SJCRH30 (cell line): ENCODE results near the gene AFF4. TPM values are rescaled to one million over a fixed set of nuclear protein-coding genes. Genes with fewer than 3 reads are reported as not detected.
"Not testable (repeated sequence)": the region's sequence is repeated elsewhere in the genome, so short reads cannot be mapped to it uniquely, and the experiment has no call there.

Experiments
- DNase-seq, 2 experiments: peaks; one replicate each; pipeline ENCODE4 v3.0.0-alpha.2; 2015 to 2020
- H3K27ac ChIP-seq: fragments of 250-450 bp; sonication (Bioruptor Pico); 2 replicates; pipeline ENCODE4 v1.5.1; 2020; ENCODE audit warnings: mild to moderate bottlenecking, moderate library complexity
- H3K27me3 ChIP-seq: fragments of 250-450 bp; sonication (Bioruptor Pico); 2 replicates; pipeline ENCODE4 v1.5.1; 2020; ENCODE audit warnings: mild to moderate bottlenecking, moderate library complexity
- H3K36me3 ChIP-seq: fragments of 250-450 bp; sonication (Bioruptor Pico); 2 replicates; pipeline ENCODE4 v1.5.1; 2020; ENCODE audit warnings: mild to moderate bottlenecking, moderate library complexity
- H3K4me1 ChIP-seq: fragments of 250-450 bp; sonication (Bioruptor Pico); 2 replicates; pipeline ENCODE4 v1.5.1; 2020; ENCODE audit warnings: mild to moderate bottlenecking, moderate library complexity
- H3K4me3 ChIP-seq: fragments of 250-450 bp; sonication (Bioruptor Pico); 2 replicates; pipeline ENCODE4 v1.5.1; 2020; ENCODE audit warnings: mild to moderate bottlenecking, moderate library complexity
- H3K9me3 ChIP-seq: fragments of 250-450 bp; sonication (Bioruptor Pico); replicated peaks from 2 replicates; pipeline ENCODE4 v1.5.1; 2020; ENCODE audit warnings: mild to moderate bottlenecking, moderate library complexity
- total RNA-seq: library from RNA; depleted of rRNA; stranded (reverse); fragments of >200 nt; shearing (Covaris generic); gene quantifications from 2 replicates; pipeline ENCODE4 v1.2.3, GENCODE V29; 2014

AFF4 gene
- total RNA-seq, 1 experiment from 2014 or later = 51.0 TPM

DNA sequence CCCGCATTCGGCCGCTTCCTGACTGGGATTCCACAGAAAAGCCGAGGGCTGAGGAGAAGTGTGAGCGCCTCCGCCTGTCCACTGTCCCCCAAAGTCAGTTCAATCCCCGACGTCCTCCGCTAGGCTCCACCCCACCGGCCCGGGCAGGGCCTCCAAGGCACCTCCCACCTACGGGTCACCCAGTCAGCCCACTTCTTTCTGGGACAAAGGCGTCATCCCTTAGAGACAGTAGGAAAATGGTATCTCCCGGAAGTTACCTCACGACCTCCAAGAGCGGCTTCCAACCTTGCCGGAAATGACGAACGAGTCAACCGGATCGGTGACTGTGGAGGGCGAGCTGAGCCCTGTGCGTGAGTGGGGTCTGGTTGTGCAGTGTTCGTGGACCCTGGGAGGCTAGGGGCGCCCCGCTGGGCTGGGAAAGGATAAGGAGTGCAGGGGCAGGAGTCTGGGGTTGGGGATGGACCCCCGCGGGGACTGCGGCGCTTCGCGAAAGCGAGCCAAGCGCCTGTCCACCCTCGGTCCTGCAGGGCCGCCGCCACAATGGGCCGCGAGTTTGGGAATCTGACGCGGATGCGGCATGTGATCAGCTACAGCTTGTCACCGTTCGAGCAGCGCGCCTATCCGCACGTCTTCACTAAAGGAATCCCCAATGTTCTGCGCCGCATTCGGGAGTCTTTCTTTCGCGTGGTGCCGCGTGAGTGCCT lies 96.9 kb downstream of the AFF4 start, which contains the start of the genes GDF9 and UQCRQ:
Gene GDF9, minus strand, starts transcription at position 128 of the 704 bp plus-strand sequence. CDS start 1,936 bp downstream, outside the sequence.
Gene UQCRQ, plus strand, starts transcription at position 301 of the 704 bp plus-strand sequence. Its CDS starts 240 bp downstream, at position 541.
- Histone ChIP-seq H3K9me3 (no peaks in the 10 kb centered on the region), H3K36me3 (peaks cover 25% of the 10 kb centered on the region), H3K27me3 (no peaks in the 10 kb centered on the region), H3K27ac (peak within 1 kb of the TSS; percentile 64), H3K4me3 (peak within 1 kb of the TSS; percentile 88), H3K4me1 (peaks cover 3% of the 10 kb centered on the region; the same call in 1 of the 2 replicates)
- peak; percentile 98 to 99 for DNase-seq

DNA sequence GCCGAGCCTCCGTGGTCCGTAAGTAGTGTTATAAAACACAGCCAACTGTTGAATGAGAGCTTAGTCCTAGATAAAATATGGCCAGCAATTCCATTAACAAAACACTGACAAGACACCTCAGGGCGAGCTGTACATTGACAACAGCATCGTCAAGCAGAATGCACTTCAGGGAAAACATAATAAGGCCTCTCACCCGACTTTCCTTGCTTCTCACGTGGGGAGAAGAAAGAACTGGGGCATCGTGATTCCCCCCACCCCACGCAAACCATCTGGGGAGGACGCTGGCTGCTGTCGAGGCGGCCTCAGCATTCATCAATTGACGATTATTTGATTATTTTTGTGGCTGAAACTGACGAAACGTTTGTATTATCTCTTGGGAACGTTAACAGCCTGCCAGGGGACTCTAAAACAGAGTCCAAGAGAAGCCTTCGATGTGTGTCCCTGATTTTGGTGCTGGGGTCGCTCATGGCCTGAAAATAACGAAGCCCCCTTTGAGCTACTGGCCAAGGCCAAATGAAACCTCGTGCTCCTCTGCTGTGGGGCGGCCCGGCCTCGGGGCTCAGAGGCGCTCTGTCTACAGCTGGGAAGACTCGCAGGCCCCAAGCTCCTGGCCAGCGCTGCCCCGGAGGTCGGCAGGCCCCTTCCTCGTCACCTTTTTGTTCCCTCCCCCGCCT lies 97.6 kb downstream of the AFF4 start:
- no peaks in the 10 kb centered on the region for H3K9me3 ChIP-seq
- peaks cover 21% of the 10 kb centered on the region for H3K36me3 ChIP-seq
- H3K4me1 ChIP-seq = peaks cover 3% of the 10 kb centered on the region; the same call in 1 of the 2 replicates
- no peaks in the 10 kb centered on the region for H3K27me3 ChIP-seq
- peak overlapping the region; percentile 88 for H3K4me3 ChIP-seq
- peak overlapping the region; percentile 64 for H3K27ac ChIP-seq
- DNase-seq = no peak

DNA sequence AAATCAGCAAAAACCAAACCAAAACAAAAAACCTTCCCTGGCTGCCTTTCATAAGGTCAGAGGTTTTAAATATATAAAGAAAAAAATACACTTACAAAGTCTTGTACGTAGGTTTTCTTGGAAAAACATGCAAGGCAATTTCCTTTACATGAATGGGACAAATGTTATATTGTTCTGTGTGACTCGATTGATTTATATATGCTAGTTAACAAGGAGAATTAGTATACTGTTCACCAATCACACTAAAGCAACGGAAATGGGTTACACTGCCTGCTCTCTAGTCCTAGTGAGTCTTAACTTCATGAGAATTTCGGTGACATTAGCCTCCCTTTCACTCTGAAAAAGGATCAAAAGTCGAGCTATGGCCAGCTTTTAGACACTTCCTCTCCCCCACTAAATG lies 102.7 kb downstream of the AFF4 start:
- H3K27me3 ChIP-seq = no peaks in the 10 kb centered on the region
- H3K4me1 ChIP-seq = no peaks in the 10 kb centered on the region
- H3K9me3 ChIP-seq = no peaks in the 10 kb centered on the region; the same call in 1 of the 2 replicates
- H3K4me3 ChIP-seq = no peak overlapping the region
- H3K36me3 ChIP-seq = no peaks in the 10 kb centered on the region
- DNase-seq = no peak
- H3K27ac ChIP-seq = no peak overlapping the region

DNA sequence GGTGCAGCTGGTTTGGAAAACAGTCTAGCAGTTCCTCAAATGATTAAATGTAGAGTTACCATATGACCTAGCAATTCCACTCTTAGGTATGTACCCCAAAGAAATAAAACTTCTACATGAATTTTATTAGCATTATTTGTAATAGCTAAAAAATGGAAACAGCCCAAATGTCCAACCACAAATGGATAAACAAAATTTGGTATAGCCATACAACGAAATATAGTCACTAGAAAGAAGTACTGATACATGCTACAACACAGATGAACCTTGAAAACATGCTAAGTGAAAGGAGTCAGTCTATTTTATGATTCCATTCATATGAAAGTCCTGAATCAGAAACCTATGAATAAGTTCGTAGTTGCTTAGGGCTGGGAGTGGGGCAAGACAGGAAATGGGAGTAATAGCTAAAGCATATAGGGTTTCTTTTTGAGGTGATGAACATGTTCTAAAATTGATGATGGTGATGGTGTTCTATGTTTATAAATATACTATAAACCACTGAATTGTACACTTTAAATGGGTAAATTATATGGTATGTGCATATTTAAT lies 103.5 kb downstream of the AFF4 start:
- Histone ChIP-seq H3K4me3 (no peak overlapping the region), H3K9me3 (no peaks in the 10 kb centered on the region; the same call in 1 of the 2 replicates), H3K27ac (no peak overlapping the region), H3K27me3 (no peaks in the 10 kb centered on the region), H3K36me3 (no peaks in the 10 kb centered on the region), H3K4me1 (no peaks in the 10 kb centered on the region)
- DNase-seq = no peak

DNA sequence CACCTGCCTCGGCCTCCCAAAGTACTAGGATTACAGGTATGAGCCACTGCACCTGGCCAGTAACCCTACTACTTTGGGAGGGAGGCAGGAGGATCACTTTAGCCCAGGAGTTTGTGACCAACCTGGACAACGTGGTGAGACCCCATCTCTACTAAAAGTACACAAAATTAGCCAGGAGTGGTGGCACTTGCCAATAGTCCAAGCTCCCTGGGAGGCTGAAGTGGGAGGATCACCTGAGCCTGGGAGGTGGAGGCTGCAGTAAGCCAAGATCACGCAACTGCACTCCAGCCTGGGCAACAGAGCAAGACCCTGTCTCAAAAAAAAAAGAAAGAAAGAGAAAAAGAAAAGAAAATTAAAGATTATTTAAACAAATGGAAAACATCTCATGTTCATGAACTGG lies 107.4 kb downstream of the AFF4 start:
- Histone ChIP-seq H3K4me1 (no peaks in the 10 kb centered on the region), H3K36me3 (no peaks in the 10 kb centered on the region), H3K27ac (no peak overlapping the region), H3K27me3 (peaks cover 4% of the 10 kb centered on the region; the same call in 1 of the 2 replicates), H3K4me3 (no peak overlapping the region), H3K9me3 (no peaks in the 10 kb centered on the region; the same call in 1 of the 2 replicates)
- DNase-seq = no peak

GRCh38 chr5:132854992-132855391 lies 108.4 kb downstream of the AFF4 start:
- H3K4me1 ChIP-seq, H3K27ac ChIP-seq, H3K36me3 ChIP-seq, DNase-seq, H3K4me3 ChIP-seq, H3K9me3 ChIP-seq, H3K27me3 ChIP-seq: not testable (repeated sequence)

DNA sequence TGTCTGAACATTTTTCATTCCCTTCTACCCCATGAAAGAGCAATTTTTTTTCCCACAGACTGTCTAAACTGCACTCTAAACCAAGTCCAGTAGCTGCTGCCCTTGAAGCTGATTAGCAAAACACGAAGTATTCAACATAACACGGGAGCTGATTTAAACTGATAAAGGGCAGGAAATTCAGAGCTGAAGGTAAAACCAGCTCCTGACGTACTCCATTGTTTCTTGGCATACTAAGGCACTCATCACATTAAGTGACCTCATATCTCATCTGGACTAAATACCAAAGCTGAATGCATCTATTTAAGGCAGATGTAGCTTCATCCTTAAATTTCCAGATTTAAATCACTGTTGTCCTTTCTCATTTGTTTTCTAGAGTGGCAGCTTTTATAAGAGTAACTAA lies 109.1 kb downstream of the AFF4 start:
- no peak overlapping the region for H3K27ac ChIP-seq
- DNase-seq = no peak

DNA sequence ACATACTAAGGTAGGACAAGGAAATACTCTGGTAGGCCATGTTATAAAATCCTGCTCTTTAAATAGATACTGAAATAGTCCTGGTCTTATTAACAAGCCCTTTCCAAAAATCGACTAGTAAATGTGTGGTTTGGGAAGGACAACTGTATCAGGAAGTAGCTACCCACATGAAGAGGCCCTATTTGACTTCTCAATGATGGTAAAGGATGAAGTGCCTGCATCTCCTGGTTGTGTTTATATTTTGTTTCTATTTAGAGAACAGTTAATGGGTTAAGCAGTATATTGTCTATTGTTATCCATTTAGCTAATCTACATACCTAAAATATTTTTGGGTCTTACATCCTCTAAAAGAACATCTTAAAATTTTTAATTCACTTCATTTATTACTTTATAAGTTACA lies 109.6 kb downstream of the AFF4 start:
- Histone ChIP-seq H3K4me3 (no peak overlapping the region), H3K4me1 (no peaks in the 10 kb centered on the region), H3K27ac (no peak overlapping the region), H3K27me3 (peaks cover 4% of the 10 kb centered on the region; the same call in 1 of the 2 replicates), H3K36me3 (no peaks in the 10 kb centered on the region), H3K9me3 (no peaks in the 10 kb centered on the region)
- no peak for DNase-seq

More for the DNA sequence above, 109.1 kb downstream of the AFF4 start:
- no peaks in the 10 kb centered on the region; the same call in 1 of the 2 replicates for H3K9me3 ChIP-seq
- H3K27me3 ChIP-seq = peaks cover 4% of the 10 kb centered on the region; the same call in 1 of the 2 replicates
- no peaks in the 10 kb centered on the region for H3K36me3 ChIP-seq
- H3K4me3 ChIP-seq = no peak overlapping the region
- H3K4me1 ChIP-seq = no peaks in the 10 kb centered on the region

GRCh38 chr5:132853323-132853722 lies 110.1 kb downstream of the AFF4 start:
- H3K4me1 ChIP-seq = no peaks in the 10 kb centered on the region
- H3K27me3 ChIP-seq = peaks cover 4% of the 10 kb centered on the region; the same call in 1 of the 2 replicates
- H3K36me3 ChIP-seq = no peaks in the 10 kb centered on the region
- H3K27ac ChIP-seq = no peak overlapping the region
- no peak for DNase-seq
- no peaks in the 10 kb centered on the region for H3K9me3 ChIP-seq
- H3K4me3 ChIP-seq = no peak overlapping the region

DNA sequence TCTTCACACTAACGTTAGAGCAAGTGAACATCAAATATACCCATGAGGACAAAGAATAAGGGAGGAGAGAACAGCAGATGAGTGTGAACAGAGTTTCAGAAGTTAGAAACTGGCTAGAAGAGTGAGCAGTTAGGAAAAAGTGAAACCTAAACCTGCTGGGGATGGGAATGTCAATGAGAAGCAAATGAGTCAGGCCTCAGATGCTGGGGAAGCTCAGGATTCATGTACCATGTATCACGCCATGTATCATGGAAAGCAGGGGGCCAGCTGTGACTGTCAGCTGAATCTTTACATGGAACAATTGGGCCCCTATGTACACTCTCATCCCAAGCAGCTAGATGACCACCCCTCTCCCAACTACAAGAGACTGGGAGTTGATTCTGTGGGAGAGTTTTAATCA lies 113.4 kb downstream of the AFF4 start:
- DNase-seq = no peak
- H3K27ac ChIP-seq = no peak overlapping the region

DNA sequence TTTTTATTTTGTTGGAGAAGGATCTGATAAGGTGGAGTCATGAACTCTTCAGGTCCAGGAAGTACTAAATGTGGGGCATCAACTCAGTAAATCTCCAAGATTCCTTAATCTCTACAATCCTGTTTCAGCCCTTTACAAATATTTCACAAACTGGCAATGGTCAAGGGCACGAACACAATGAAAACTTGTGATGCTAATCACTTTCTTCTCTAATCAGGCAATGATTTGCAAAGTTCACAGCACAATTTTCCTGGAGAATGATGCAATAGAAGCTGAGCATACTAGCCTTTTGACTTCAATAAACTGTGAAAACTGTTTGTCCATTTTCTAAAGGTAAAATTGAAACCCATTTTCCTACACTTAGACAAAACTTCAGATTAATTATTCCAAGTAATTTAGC lies 114.1 kb downstream of the AFF4 start:
- no peaks in the 10 kb centered on the region for H3K9me3 ChIP-seq
- H3K27ac ChIP-seq = no peak overlapping the region
- H3K4me3 ChIP-seq = no peak overlapping the region
- H3K4me1 ChIP-seq = no peaks in the 10 kb centered on the region
- H3K36me3 ChIP-seq = no peaks in the 10 kb centered on the region
- peaks cover 2% of the 10 kb centered on the region; the same call in 1 of the 2 replicates for H3K27me3 ChIP-seq
- DNase-seq = no peak

More for the DNA sequence above, 113.4 kb downstream of the AFF4 start:
- Histone ChIP-seq H3K4me3 (no peak overlapping the region), H3K4me1 (no peaks in the 10 kb centered on the region), H3K27me3 (peaks cover 4% of the 10 kb centered on the region; the same call in 1 of the 2 replicates), H3K36me3 (no peaks in the 10 kb centered on the region), H3K9me3 (no peaks in the 10 kb centered on the region)

GRCh38 chr5:132848270-132848669 lies 115.2 kb downstream of the AFF4 start:
- H3K4me1 ChIP-seq = no peaks in the 10 kb centered on the region
- no peak for DNase-seq

DNA sequence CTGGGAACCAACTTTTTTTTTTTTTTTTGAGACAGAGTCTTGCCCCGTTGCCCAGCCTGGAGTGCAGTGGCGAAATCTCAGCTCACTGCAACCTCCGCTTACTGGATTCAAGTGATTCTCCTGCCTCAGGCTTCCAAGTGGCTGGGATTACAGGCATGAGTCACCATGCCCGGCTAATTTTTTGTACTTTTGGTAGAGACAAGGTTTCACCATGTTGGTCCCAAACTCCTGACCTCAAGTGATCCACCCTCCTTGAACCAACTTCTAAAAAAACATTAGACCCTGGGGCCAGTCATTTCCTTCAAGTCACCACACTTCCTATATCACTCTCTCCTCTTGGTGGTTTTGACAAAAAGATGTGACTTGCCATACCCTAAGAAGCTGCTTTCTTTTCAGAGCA lies 122.1 kb downstream of the AFF4 start:
- H3K4me3 ChIP-seq = no peak overlapping the region
- no peak for DNase-seq
- no peak overlapping the region for H3K27ac ChIP-seq

More at GRCh38 chr5:132848270-132848669, 115.2 kb downstream of the AFF4 start:
- Histone ChIP-seq H3K9me3 (no peaks in the 10 kb centered on the region), H3K27me3 (no peaks in the 10 kb centered on the region), H3K27ac (no peak overlapping the region), H3K4me3 (no peak overlapping the region), H3K36me3 (no peaks in the 10 kb centered on the region)

DNA sequence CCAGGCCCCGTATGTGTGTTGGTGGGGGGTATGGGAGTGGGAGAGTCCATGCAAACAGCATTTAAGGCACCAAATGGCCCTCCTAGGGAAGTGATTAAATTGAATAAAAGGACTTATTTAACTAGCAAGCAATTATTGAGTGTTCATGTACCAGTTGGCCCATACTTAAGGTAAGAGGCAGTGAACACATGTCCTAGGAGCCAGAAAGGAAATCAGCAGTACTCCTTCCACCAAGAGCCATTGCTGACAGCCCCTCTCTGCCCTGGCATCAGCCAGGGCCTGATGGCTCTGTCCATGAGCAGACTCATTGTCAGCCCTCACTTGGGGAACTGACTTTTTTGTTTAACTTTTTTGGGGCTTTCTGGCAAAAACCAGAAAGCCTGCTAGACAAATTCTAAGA lies 122.5 kb downstream of the AFF4 start:
- DNase-seq = no peak
- Histone ChIP-seq H3K9me3 (no peaks in the 10 kb centered on the region), H3K4me1 (no peaks in the 10 kb centered on the region), H3K36me3 (no peaks in the 10 kb centered on the region), H3K27ac (no peak overlapping the region), H3K4me3 (no peak overlapping the region), H3K27me3 (no peaks in the 10 kb centered on the region; the same call in 1 of the 2 replicates)

More for the DNA sequence above, 122.1 kb downstream of the AFF4 start:
- Histone ChIP-seq H3K9me3 (no peaks in the 10 kb centered on the region), H3K36me3 (no peaks in the 10 kb centered on the region), H3K27me3 (no peaks in the 10 kb centered on the region; the same call in 1 of the 2 replicates), H3K4me1 (no peaks in the 10 kb centered on the region)

- no peak overlapping the region for H3K27ac ChIP-seq
These were observed 123.1 kb downstream of the AFF4 start for GRCh38 chr5:132840313-132840712.

More at GRCh38 chr5:132840313-132840712, 123.1 kb downstream of the AFF4 start:
- no peaks in the 10 kb centered on the region for H3K36me3 ChIP-seq
- H3K9me3 ChIP-seq = no peaks in the 10 kb centered on the region
- H3K4me1 ChIP-seq = no peaks in the 10 kb centered on the region
- no peaks in the 10 kb centered on the region; the same call in 1 of the 2 replicates for H3K27me3 ChIP-seq
- DNase-seq = no peak
- no peak overlapping the region for H3K4me3 ChIP-seq
